Left renal pelvis (tissue), 4 donors: ENCODE data around the gene COL19A1. TPM values are rescaled to one million over a fixed set of nuclear protein-coding genes. Genes with fewer than 3 reads are reported as not detected.
"Not testable (repeated sequence)": the region's sequence is repeated elsewhere in the genome, so short reads cannot be mapped to it uniquely, and the experiment has no call there.

Source experiments
- DNase-seq, 4 donors: peaks; one replicate each; pipeline ENCODE4 v3.0.0-alpha.2; 2013; ENCODE audit warnings: low read depth in 4 of 4, low spot score in 3 of 4
- polyA plus RNA-seq, 4 donors: library from polyadenylated mRNA; unstranded; fragments of 120-200 nt; gene quantifications; one replicate each; pipeline ENCODE4 v1.2.1, GENCODE V29; 2013; ENCODE audit not compliant: insufficient read length in 4 of 4

COL19A1 gene
- 1 to 10 TPM in 3 of 4 donors, under 1 TPM in 1; 0.11 to 2.7 (median 2.4) TPM for polyA plus RNA-seq

DNA sequence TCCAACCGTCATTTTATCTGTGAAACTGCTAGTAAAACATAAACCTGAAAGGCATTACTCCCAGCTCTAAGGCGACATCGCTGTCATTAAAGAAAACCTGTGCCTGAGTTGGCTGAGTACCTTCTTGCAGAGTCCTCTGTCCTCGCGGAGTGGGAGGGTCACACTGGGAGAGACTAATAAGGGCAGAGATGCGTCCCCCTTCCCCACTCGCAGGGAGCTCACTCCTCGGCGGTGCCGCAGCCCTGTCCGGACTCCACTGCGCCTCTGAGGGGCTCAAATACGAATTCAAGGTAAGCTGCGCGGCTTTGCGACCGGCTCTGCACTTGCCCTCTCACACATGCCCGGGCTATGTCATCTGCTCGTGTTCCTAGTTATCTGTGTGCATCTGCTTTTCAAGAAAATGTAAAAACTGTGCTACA lies at the start of gene COL19A1:
TSS of gene COL19A1 (plus strand) at position 206 of the 419 bp plus-strand sequence. CDS start 13,012 bp downstream, outside the sequence.
- DNase-seq = peak in 1 of 4 donors; percentile 6

DNA sequence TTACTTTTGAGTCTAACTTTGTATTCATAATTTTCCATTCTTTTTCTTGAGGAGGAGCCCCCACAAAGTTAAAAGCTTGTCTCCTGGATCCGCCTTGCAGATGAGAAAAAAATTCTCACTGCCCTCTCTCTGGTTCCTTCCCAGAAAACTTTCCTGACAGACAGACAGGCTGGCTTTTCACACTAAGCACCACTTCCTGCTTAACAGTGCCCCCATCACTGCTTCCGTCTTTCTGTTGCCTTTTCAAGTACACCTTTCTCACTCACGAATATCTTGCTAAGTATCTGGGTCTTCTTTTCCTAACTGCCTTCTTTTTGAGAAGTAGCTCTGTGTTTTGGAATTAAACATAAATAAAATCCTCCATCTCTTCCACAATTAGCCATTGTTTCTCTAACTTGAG lies 49.8 kb upstream of the COL19A1 start:
- no peak for DNase-seq

DNA sequence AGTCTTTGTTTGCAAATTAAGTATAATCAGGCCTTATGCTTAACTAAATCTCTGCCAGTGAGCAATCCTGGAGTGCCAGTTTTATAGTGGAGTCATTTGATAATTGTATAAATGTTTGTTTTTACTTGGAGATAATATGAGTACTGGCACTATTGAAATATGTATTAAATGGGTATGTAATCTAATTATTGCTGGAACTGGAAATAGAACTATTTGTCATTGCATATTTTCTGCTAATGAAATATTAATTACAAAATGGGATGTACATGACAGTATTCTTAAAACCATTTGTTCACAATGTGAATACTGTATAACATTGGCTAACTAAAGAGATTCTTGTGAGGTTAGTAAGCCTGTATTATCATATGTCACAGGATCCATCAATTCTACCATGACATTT lies 49.0 kb upstream of the COL19A1 start:
- DNase-seq = no peak

DNA sequence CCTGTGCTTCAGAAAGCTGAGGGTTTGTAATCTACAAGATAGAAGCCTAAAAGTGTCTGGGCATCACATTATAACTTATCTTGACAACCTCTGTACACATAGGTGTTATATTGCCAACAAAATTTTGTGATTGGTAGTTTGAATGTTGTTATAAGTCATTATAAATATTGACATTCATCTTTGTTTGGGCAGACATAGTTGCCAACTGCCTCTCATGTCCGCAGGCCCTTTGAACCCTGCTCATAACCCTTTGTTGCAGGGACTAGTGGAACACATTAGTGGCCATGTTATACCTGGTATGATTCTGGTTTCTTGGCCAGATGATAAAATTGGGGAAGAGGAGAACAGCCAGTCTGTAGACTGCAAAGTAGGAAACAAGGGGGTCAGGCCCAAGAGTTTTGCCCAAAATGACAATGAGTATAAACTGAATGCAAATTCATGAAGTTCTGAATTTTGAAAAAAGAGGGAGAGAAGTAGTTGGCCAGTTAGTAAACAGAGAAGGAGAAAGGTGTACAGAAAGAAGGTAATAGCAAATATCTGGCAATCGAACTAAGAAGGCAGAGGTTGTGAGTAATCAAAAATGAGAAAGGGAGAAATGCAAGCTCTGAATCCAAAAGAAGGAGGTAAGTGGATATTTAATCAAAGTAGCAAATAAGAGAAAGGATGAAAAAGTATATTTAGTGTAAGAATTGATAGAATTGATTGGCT lies 48.0 kb upstream of the COL19A1 start:
- DNase-seq = no peak

DNA sequence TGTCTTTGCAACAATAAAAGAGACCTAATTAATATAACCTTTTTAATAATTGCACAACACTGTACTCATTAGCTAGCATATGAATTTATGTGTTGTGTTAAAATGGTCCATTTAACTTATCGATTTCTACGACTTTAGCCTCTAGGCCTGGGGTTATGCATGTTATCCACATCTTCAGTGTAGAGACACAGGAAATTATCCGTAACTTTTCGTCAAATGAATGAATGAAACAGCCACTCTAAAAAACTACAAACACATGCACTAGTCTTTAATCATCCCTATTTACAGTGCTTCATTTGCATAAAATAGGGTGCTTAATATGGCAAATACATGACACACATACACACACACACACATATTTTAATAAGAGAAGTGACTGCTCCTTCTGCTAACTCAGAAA lies 47.2 kb upstream of the COL19A1 start:
- no peak for DNase-seq

DNA sequence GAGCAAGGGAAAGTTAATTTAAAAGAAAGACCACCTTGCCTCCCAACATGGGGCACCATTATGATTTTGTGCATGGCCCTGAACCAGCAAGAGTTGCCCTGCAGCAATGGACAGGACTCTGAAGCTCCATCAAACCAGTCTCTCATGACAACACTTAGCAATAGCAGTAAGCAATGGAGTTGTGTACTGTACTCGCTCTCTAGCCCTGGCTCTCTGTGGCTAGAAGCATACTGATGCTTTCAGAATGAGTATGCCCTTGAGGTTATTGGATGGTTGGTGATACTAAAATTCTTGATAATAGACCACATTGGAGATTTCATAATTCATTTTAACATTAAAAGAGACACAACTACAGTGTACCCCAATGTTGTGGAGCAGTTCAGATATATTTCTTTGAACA lies 46.3 kb upstream of the COL19A1 start:
- DNase-seq = no peak

DNA sequence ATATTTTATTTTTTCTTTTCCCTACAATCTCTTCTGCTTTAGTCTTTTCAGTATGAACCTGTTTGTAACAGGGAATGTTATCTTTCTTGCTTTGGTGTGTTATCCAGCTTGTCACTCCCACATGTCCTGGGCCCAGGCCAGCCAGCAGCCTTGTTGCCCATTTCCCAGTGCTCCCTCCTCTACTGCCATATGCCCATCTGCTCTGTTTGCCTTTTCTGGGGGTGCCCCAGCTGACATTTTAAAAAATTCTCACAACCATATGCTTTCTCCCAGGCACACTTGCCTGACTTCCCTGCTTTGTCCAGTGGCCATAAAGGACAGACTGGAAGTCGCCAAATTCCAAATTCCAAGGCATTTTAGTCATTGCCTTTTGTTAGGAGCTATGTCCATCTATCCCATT lies 45.9 kb upstream of the COL19A1 start:
- DNase-seq = no peak

DNA sequence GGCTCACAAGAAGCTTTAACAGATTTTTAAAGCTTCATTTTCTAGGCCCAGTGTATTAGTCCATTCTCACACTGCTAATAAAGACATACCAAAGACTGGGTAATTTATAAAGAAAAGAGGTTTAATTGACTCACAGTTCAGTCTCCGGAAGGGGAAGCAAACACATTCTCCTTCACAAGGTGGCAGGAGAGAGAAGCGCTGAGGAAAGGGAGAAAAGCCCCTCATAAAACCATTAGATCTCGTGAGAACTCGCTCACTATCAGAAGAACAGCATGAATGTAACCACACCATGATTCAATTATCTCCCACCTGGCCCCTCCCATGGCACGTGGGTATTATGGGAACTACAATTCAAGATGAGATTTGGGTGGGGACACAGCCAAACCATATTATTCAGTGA lies 42.0 kb upstream of the COL19A1 start:
- DNase-seq = not testable (repeated sequence)

DNA sequence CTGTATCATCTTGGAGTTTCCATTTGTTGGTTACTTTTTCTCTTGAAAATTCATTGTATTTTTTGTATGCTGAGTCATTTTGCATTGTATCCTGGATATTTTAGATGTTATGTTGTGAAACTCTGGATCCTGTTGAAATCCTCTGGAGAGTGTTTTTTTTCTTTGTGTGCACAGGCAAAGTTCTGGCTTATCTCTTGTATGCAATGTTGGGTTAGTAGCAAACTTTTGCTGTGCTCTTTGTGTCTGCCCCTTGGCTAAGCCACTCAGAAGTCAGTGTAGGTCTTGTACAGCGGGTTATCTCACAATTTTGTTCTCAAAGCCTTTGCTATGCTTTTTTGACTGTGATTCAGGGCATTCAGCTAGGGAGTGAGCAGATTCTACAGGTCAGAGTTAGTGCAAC lies 40.5 kb upstream of the COL19A1 start:
- DNase-seq = no peak

DNA sequence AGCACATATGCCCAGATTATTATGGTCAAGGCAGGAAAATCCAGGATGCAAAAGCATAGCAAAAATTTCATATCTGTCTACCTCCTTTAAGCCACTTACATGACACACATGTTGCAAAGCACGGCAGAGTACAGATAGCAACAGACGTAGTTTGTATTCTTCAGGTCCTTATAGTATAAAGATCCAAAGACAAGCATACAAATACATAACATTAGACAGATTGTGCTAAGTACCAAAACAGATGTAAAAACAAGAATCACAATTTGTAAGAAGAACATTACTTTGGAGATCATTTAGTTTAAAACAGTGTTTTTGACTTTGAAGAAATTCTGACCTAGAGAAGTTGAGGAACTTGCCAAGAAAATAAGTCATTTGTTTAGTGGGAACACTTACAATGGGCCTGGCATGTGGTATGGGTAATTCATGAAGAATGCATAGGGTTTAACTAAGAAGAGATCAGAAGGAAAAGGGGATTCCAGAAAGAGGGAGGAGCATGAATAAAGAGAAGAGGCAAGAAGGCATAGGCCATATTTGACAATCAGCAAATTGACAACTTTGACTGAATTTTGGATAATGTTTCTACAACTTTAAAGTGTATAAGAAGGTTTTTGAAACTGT lies 39.0 kb upstream of the COL19A1 start:
- no peak for DNase-seq

DNA sequence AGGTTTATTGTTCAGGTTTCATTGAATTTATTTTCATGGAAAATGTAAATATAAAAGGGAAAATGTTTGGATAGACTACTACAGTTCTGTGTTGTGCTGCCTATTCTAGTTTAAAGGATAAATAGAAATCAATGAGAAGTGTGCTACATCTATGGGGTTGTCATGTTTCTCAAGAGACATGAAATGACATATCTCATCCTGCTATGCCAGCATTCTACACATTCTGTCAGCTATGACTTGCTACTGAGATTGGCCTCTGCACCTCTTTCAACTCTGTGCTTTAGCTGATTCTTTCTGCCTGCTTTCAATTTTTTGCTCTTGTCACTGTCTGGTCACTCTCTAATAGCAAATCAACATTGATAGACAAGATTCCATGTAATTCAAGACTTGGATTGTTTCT lies 33.8 kb upstream of the COL19A1 start:
- no peak for DNase-seq

DNA sequence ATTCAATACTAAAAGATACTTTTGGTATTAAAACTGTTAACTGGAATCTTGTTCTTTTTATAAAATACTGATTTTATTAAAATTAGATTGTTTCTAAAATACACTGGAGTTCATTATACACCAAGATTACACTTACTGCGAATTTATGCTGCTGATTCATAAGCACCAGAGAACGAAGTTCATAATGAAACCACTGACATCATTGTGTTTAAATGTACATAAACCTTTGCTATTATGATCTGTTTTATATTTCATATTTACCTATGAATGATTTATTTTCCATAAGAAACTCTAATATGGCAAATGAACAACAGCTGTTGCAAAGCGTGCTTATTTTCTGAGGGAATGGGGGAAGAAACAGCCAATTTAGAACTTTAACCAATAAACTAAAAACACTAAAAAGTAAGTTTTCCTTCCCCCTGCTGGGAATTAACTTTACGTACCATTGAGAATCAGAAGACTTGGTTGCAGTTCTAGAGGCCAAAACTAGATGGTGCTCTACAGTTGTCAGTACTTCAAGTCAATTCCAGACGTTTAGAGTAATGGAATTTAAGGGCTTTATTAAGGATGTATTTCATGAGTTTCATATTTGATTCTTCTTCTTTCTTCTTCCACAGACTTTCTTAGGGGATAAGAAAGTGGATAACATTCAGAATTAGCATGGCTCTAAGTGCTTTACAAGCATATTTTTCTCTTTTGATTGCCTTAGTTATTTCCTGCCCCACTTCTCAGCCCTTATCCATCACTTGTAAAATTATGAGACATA lies 30.8 kb upstream of the COL19A1 start:
- peak; percentile 18 to 46 (median 30) for DNase-seq

DNA sequence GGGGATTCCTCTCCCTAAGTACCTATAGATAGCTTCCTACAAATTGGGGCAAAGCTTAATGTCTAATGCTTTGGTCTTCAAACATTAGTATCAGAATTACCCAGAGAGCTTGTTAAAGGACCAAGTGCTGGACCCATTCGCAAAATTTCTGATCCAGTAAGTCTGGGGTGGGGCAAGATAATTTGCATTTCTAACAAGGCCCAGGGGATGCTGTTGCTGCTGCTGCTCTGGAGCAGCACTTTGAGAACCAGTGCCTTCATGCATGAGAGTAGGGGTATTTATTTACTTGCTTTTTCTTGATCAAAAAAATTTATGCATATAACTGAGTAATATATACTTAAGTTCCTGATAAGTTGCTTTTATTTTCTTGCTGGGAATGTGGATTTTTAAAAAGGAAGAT lies 24.5 kb upstream of the COL19A1 start:
- DNase-seq = no peak

DNA sequence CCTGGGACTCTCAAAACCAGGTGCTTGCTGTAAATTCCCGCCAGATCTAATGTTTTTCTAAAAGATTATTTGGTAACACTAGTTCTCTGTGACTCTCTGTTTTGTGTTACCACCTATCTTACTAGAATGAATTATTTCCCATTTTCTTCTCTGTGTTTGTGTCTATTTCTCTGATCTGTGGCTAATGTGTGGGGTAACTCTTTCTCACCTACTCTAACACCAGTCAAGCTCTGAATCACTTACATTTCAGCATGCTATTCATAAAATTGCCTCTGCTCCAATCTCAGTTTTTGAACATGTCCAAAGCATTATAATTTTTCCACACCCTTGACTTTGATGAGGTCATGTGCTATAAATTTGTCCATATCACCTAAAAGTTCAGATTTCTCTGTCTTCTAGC lies 23.2 kb upstream of the COL19A1 start:
- DNase-seq = no peak

DNA sequence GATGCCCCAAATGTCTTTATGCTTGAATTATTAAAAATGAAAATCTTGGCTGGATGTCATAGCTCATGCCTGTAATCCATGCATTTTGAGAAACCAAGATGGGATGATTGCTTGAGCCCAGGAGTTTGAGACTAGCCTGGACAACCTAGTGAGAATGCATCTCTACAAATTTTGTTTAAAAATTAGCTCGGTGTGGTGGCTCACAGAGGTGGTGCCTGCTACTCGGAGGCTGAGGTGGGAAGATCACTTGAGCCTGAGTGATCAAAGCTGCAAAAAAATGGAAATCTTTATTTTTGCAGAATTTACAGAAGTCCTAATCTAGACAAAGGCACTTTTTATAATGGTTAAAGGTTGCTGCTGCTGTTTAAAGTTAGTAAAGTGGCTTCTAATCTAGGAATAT lies 20.0 kb upstream of the COL19A1 start:
- no peak for DNase-seq

DNA sequence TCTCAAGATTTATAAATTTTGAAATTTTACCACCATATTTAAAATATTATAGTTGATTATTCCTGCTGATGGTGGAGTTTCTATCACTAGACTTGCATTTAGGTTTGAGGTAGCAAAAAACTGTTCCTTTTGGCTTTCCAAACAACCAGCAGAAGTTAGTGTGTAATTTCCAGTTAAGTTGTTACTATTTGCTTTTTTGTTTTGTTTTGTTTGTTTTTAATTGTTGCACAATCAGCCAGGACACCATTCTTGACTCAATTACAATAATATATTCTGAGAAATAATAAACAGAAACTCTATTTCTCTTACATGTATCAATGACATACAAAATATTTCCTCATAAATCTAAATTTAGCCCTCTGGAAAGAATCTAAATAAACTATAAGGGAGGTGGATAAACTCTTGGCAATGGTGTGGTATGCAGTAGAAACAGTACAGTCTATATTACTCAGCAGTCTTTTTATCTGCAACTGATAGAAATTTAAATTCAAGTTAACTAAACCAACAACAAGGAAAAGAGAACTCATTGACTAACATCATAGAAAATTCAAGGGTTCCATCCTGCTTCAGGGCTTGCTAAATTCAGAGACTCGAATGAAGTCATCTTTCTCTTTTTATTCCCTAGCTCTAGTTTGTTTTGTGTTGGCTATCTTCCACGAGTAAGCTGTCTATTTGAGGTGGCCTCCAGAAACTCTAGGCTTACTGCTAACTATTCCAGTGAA lies 19.4 kb upstream of the COL19A1 start:
- no peak for DNase-seq

DNA sequence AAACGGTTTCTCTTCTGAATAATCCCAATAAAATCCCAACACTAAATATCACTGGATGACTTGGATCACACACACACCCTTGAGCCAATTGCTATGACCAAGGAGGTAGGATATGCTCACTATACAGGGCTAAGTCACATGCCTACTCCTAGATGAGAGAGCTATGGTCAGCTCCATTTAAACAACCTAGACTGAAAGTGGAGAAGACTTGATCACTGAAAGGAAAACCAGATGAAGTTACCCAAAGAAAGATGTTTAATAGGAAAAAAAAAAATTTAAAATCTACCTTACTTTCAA lies 18.9 kb upstream of the COL19A1 start:
- no peak for DNase-seq

DNA sequence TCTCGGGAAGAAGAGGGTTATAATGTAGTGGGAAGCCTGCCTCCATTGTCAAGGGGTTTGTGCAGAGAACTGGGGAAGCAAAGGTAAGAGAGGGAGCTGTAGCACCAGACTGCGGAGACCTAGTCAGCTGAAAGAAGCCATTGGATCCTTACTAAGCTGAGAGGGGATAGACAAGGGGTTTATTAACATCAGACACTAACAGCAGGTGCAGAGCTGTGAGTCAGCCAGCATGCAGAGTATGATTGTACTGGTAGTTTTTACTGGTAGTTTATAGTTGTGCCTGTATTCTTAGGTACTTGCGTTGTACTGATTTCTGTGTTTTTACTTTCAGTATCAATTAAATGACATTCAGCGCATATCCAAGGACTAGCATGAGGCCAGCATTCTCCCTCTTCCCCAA lies 17.8 kb upstream of the COL19A1 start:
- no peak for DNase-seq

DNA sequence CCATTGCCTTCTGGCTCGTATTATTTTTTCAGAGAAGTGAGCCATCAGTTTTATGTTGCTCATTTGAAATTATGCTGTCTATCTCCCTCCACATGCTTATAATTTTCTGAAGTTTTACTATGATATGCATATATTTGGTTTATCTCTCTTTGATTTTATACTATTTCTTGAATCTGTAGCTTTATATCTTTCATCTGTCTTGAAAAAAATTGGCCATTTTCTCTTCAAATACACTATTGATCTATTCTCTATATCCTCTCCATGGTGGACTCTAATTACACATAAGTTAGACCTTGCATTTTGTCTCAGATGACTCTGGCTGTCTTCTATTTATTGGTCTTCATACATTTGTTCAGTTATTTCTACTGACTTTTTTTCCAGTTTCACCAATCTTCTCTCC lies 13.7 kb upstream of the COL19A1 start:
- DNase-seq = no peak

DNA sequence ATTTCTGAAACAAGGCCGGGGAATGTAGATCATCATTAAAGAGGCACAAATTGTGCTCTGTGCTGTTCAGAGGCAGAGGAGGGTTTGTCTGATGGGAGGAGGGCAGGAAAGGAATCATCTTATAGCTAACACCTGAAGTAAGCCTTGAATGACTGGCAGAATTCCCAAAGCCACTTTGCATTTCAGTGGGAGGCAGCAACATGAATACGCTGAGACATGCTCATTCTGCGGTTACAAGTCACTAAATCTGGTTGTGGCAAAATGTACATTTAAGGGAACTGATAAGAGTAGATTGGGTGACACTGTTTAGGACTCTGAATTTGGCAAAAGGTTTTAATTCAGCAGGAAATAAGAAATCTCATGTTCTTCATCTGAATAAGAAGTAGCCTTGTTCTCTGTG lies 4.4 kb upstream of the COL19A1 start:
- no peak for DNase-seq

DNA sequence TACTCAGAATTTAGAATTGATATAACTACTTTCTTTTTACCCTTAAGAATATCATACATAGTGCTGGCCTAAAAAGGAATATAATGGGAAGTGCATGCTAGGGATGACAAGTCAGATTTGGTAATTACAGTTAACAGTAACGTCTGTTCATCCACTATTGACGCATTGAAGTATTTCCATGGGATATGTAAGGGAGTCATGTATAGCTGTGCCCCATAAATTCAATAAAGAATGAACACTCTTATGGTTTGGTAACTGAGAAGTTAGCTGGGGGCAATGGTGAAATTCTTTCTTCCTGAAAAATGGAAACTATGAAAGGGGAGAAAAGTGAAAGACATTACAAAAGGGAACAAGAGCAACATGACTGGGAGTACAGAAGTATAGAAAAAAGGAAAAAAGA lies 2.6 kb upstream of the COL19A1 start:
- DNase-seq = no peak
